Epithelial cell of alveolus of lung (primary cell): Measurements from ENCODE around the gene ATXN7L3B. TPM values are rescaled to one million over a fixed set of nuclear protein-coding genes. Genes with fewer than 3 reads are reported as not detected.

ENCODE experiments used
- total RNA-seq: library from RNA; depleted of rRNA; stranded (reverse); fragments of >200 nt; gene quantifications from 2 replicates; pipeline ENCODE4 v1.2.1, GENCODE V29; 2015

ATXN7L3B gene
- 18.6 and 40.0 TPM in 2 replicates for total RNA-seq

GRCh38 chr12:74537707-74538385 lies at the start of gene ATXN7L3B:
ATXN7L3B (plus strand) TSS chr12:74537835; CDS start chr12:74538113, 278 bp downstream.

